Astrocyte (in vitro differentiated cells and primary cell): ENCODE results near the gene SPOCK1.

ENCODE experiments used
- CTCF ChIP-seq: IDR thresholded peaks from 2 replicates; pipeline ENCODE4 v1.5.1; 2011; ENCODE audit warnings: low read depth, mild to moderate bottlenecking, inconsistent platforms, low read length, moderate library complexity; ENCODE audit not compliant: insufficient read depth
- EZH2 ChIP-seq: IDR thresholded peaks from 2 replicates; pipeline ENCODE4 v1.6.1; 2012; ENCODE audit warnings: mild to moderate bottlenecking, low read length, inconsistent platforms; ENCODE audit not compliant: insufficient read depth

GRCh38 chr5:136984772-136985446 is 514.2 kb downstream of the SPOCK1 start:
- TF ChIP-seq EZH2 (no peak), CTCF (no peak)
